ENCODE results near the gene KDM5A.

The KDM5A gene

GRCh38 chr12:256225-256624 is 132.9 kb downstream of the KDM5A start:
- Histone ChIP-seq H3K36me3 (no peaks in the 10 kb centered on the region), H3K27ac (no peak overlapping the region), H3K9me3 (ENCODE audit: severe bottlenecking) (no peaks in the 10 kb centered on the region), H3K4me3 (ENCODE audit: low read depth, low read length) (no peak overlapping the region), H3K27me3 (ENCODE audit: insufficient read depth, low read depth, severe bottlenecking) (no peaks in the 10 kb centered on the region)
- TF ChIP-seq CTCF (IDR thresholded peaks at IDR 0.05; ENCODE audit: low read depth, low read length): no peak
- no peak for DNase-seq

- Histone ChIP-seq H3K36me3 (no peaks in the 10 kb centered on the region), H3K27ac (no peak overlapping the region), H3K4me3 (ENCODE audit: low read depth, low read length) (no peak overlapping the region), H3K9me3 (ENCODE audit: severe bottlenecking) (no peaks in the 10 kb centered on the region), H3K27me3 (ENCODE audit: insufficient read depth, low read depth, severe bottlenecking) (no peaks in the 10 kb centered on the region)
- no peak for DNase-seq
- no peak for TF ChIP-seq CTCF (IDR thresholded peaks at IDR 0.05; ENCODE audit: low read depth, low read length)
Measured at GRCh38 chr12:254912-255311, 134.2 kb downstream of the KDM5A start.

- DNase-seq: no peak
- Histone ChIP-seq H3K36me3 (no peaks in the 10 kb centered on the region), H3K27me3 (ENCODE audit: insufficient read depth, low read depth, severe bottlenecking) (no peaks in the 10 kb centered on the region), H3K9me3 (ENCODE audit: severe bottlenecking) (no peaks in the 10 kb centered on the region), H3K4me3 (ENCODE audit: low read depth, low read length) (no peak overlapping the region), H3K27ac (no peak overlapping the region)
- no peak for TF ChIP-seq CTCF (IDR thresholded peaks at IDR 0.05; ENCODE audit: low read depth, low read length)
Measured at GRCh38 chr12:254039-254438, 135.1 kb downstream of the KDM5A start.

- Histone ChIP-seq H3K9me3 (ENCODE audit: severe bottlenecking) (no peaks in the 10 kb centered on the region), H3K36me3 (no peaks in the 10 kb centered on the region), H3K4me3 (ENCODE audit: low read depth, low read length) (no peak overlapping the region), H3K27ac (no peak overlapping the region), H3K27me3 (ENCODE audit: insufficient read depth, low read depth, severe bottlenecking) (no peaks in the 10 kb centered on the region)
- no peak for DNase-seq
- no peak for TF ChIP-seq CTCF (IDR thresholded peaks at IDR 0.05; ENCODE audit: low read depth, low read length)
Measured at GRCh38 chr12:253116-253831, 135.8 kb downstream of the KDM5A start.

GRCh38 chr12:252636-253035 is 136.5 kb downstream of the KDM5A start:
- no peak for TF ChIP-seq CTCF (IDR thresholded peaks at IDR 0.05; ENCODE audit: low read depth, low read length)
- DNase-seq: no peak

GRCh38 chr12:247271-247670 is 141.8 kb downstream of the KDM5A start:
- Histone ChIP-seq H3K9me3 (ENCODE audit: severe bottlenecking) (no peaks in the 10 kb centered on the region), H3K27me3 (ENCODE audit: insufficient read depth, low read depth, severe bottlenecking) (no peaks in the 10 kb centered on the region), H3K4me3 (ENCODE audit: low read depth, low read length) (no peak overlapping the region), H3K27ac (no peak overlapping the region), H3K36me3 (no peaks in the 10 kb centered on the region)
- DNase-seq: no peak
- no peak for TF ChIP-seq CTCF (IDR thresholded peaks at IDR 0.05; ENCODE audit: low read depth, low read length)

More at GRCh38 chr12:252636-253035, 136.5 kb downstream of the KDM5A start:
- Histone ChIP-seq H3K27ac (no peak overlapping the region), H3K9me3 (ENCODE audit: severe bottlenecking) (no peaks in the 10 kb centered on the region), H3K4me3 (ENCODE audit: low read depth, low read length) (no peak overlapping the region), H3K36me3 (no peaks in the 10 kb centered on the region), H3K27me3 (ENCODE audit: insufficient read depth, low read depth, severe bottlenecking) (no peaks in the 10 kb centered on the region)
